Cardiac muscle cell (in vitro differentiated cells and primary cell): ENCODE data around the gene LRP3. TPM values are rescaled to one million over a fixed set of nuclear protein-coding genes. Genes with fewer than 3 reads are reported as not detected.
"Not testable (repeated sequence)": the region's sequence is repeated elsewhere in the genome, so short reads cannot be mapped to it uniquely, and the experiment has no call there.

Source experiments
- DNase-seq, 2 donors: peaks; one replicate each; pipeline versions ENCODE4 v3.0.0 to v3.0.0-alpha.2; 2010 to 2017; ENCODE audit warnings: low read depth in 1 of 2, low spot score in 1 of 2
- H3K27ac ChIP-seq: fragments of 200-600 bp; sonication (generic); 2 replicates; pipeline ENCODE4 v1.5.1; 2016
- H3K27me3 ChIP-seq: fragments of 200-600 bp; sonication (generic); 2 replicates; pipeline ENCODE4 v1.6.0; 2016; ENCODE audit warnings: control low read depth
- H3K36me3 ChIP-seq: fragments of 200-600 bp; sonication (generic); 2 replicates; pipeline ENCODE4 v1.5.1; 2016; ENCODE audit warnings: control low read depth
- H3K4me1 ChIP-seq: fragments of 200-600 bp; sonication (generic); 2 replicates; pipeline ENCODE4 v1.8.1; 2017; ENCODE audit warnings: low read depth, mild to moderate bottlenecking, mixed run types
- H3K4me3 ChIP-seq: fragments of 200-600 bp; sonication (generic); 2 replicates; pipeline ENCODE4 v1.5.1; 2016; ENCODE audit warnings: mild to moderate bottlenecking
- H3K9me3 ChIP-seq: fragments of 200-600 bp; sonication (generic); 2 replicates; pipeline ENCODE4 v1.5.1; 2017; ENCODE audit warnings: low read depth, mild to moderate bottlenecking, control low read depth
- polyA plus RNA-seq: library from polyadenylated mRNA; unstranded; fragments of >200 nt; fragmentation: Nextera tagmentation; extraction: Ambion mirVana; gene quantifications from 2 replicates; pipeline ENCODE4 v1.2.1, GENCODE V29; 2016
- total RNA-seq: library from RNA; depleted of rRNA; stranded (reverse); fragments of >200 nt; gene quantifications from 2 replicates; pipeline ENCODE4 v1.2.3, GENCODE V29; 2016
- TF ChIP-seq, protein P1 (sequence below): IDR thresholded peaks from 2 replicates; pipeline ENCODE4 v1.5.1; 2012; ENCODE audit warnings: low read depth, mild to moderate bottlenecking, low read length

The LRP3 gene
- total and polyA plus RNA-seq, 2 experiments from 2014 or later, result 38.4 to 39.4 TPM

GRCh38 chr19:33161201-33161600, 32.9 kb upstream of the LRP3 start:
- Histone ChIP-seq H3K4me3 (no peak overlapping the region), H3K27ac (no peak overlapping the region), H3K9me3 (no peaks in the 10 kb centered on the region), H3K36me3 (no peaks in the 10 kb centered on the region), H3K27me3 (no peaks in the 10 kb centered on the region), H3K4me1 (no peaks in the 10 kb centered on the region)
- TF ChIP-seq, protein P1, sequence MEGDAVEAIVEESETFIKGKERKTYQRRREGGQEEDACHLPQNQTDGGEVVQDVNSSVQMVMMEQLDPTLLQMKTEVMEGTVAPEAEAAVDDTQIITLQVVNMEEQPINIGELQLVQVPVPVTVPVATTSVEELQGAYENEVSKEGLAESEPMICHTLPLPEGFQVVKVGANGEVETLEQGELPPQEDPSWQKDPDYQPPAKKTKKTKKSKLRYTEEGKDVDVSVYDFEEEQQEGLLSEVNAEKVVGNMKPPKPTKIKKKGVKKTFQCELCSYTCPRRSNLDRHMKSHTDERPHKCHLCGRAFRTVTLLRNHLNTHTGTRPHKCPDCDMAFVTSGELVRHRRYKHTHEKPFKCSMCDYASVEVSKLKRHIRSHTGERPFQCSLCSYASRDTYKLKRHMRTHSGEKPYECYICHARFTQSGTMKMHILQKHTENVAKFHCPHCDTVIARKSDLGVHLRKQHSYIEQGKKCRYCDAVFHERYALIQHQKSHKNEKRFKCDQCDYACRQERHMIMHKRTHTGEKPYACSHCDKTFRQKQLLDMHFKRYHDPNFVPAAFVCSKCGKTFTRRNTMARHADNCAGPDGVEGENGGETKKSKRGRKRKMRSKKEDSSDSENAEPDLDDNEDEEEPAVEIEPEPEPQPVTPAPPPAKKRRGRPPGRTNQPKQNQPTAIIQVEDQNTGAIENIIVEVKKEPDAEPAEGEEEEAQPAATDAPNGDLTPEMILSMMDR, result no peak
- no peak for DNase-seq

GRCh38 chr19:33163481-33163880, 30.6 kb upstream of the LRP3 start:
- no peak for DNase-seq
- Histone ChIP-seq H3K27me3 (no peaks in the 10 kb centered on the region), H3K4me3 (no peak overlapping the region), H3K9me3 (no peaks in the 10 kb centered on the region), H3K4me1 (no peaks in the 10 kb centered on the region), H3K27ac (no peak overlapping the region), H3K36me3 (no peaks in the 10 kb centered on the region)
- TF ChIP-seq, protein P1, result no peak

DNA sequence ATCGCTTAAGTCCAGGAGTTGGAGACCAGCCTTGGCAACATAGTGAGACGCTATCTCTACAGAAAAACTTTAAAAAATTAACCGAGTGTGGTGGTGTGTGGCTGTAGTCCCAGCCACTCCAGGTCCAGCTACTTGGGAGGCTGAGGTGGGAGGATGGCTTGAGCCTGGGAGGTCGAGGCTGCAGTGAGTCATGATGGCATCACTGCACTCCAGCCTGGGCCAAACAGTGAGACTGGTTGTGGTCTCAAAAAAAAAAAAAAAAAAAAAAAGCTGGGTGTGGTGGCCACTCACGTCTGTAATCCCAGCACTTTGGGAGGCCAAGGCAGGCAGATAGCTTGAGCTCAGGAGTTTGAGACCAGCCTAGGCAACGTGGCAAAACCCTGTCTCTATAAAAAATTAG, 28.1 kb upstream of the LRP3 start:
- H3K4me3 ChIP-seq, H3K27me3 ChIP-seq, H3K36me3 ChIP-seq, DNase-seq, H3K9me3 ChIP-seq, H3K27ac ChIP-seq, H3K4me1 ChIP-seq: not testable (repeated sequence)

DNA sequence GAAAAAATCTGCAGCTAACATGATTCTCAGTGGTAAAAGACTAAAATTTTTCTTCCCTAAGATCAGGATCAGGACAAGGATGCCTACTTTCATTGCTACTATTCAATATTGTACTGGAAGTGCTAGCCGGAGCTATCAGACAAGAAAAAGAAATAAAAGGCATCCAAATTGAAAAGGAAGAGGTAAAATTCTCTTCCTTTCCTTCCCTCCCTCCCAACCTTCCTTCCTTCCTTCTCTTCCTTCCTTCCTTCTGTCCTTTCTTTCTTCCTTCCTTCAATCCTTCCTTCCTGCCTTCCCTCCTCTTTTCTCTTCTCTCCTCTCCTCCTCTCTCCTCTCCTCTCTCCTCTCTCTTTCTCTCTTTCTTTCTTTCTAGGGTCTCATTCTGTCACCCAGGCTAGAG, 26.7 kb upstream of the LRP3 start:
- no peak overlapping the region for H3K4me3 ChIP-seq
- H3K9me3 ChIP-seq, result no peaks in the 10 kb centered on the region
- TF ChIP-seq, protein P1, result no peak
- no peak overlapping the region for H3K27ac ChIP-seq
- H3K36me3 ChIP-seq, result no peaks in the 10 kb centered on the region
- DNase-seq, result no peak
- no peaks in the 10 kb centered on the region for H3K27me3 ChIP-seq
- H3K4me1 ChIP-seq, result no peaks in the 10 kb centered on the region

DNA sequence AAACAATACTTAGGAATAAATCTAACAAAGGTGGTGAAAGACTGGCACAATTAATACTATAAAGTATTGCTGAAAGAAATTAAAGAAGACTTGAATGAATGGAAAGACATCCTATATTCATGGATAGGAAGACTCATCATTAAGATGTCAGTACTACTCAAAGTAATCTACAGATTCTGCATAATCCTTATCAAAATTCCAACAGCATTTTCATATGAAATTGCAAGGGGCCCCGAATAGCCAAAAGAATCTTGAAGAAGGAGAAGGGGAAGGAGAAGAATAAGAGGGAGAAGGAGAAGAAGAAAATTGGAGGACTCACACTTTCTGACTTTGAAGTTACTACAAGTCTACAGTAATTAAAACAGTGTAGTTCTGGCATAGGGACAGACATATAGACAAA, 25.6 kb upstream of the LRP3 start:
- Histone ChIP-seq H3K9me3 (no peaks in the 10 kb centered on the region), H3K4me3 (no peak overlapping the region), H3K27ac (no peak overlapping the region), H3K36me3 (no peaks in the 10 kb centered on the region), H3K27me3 (no peaks in the 10 kb centered on the region), H3K4me1 (no peaks in the 10 kb centered on the region)
- no peak for DNase-seq
- TF ChIP-seq, protein P1, result no peak

GRCh38 chr19:33171222-33171795, 22.8 kb upstream of the LRP3 start:
- Histone ChIP-seq H3K27me3 (no peaks in the 10 kb centered on the region), H3K4me1 (peaks cover 9% of the 10 kb centered on the region), H3K27ac (no peak overlapping the region), H3K4me3 (no peak overlapping the region), H3K9me3 (no peaks in the 10 kb centered on the region), H3K36me3 (no peaks in the 10 kb centered on the region)
- TF ChIP-seq, protein P1, result no peak
- DNase-seq, result no peak
